Activated CD4-positive, alpha-beta T cell treated with anti-CD3 and anti-CD28 coated beads for 48 hours (primary cell): Measurements from ENCODE around the gene CEP131.

Experiments
- DNase-seq: peaks from one replicate; pipeline ENCODE4 v3.0.0-alpha.2; 2020

CEP131 gene

DNA sequence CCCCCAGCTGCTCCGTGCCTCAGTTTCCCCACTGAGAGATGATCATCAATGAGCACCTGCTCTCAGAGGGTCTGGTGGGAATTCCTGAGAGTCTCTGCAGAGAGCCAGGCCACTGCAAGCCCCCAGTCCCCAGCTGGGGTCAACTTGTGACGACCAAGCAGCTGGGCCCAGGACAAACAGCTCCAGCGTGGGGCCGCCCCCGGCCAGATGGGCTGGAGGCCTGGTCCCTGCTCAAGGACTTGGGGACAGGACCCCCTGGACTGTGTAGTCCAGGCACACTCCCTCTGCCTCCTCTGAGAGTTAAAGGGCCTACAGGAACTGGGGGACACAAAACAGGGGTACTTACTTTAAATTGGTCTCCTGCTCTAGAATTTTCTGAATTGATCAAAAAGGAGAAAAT, 40.2 kb downstream of the CEP131 start:
- no peak for DNase-seq

DNA sequence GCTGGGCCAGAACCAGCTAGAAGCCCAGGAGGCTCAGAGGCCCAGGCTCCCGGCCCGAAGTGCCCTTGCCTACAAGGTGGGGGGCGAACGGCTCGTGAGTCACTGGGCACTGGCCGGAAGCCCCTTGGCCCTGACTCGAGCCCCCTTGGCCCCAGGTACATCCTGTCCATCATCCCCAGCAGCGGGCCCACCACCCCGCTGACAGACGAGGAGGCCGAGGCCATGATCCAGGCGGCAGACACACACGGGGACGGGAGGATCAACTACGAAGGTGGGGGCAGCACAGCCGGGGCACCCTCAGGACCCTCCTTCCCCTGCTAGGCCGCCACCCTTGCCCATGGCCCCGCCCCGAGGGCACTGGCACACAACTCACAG, 41.0 kb downstream of the CEP131 start:
- no peak for DNase-seq

GRCh38 chr17:81180836-81181810, 41.6 kb downstream of the CEP131 start:
- no peak for DNase-seq

- no peak for DNase-seq
Observed at GRCh38 chr17:81179861-81180260, 42.9 kb downstream of the CEP131 start.

GRCh38 chr17:81179220-81179619, 43.5 kb downstream of the CEP131 start:
- no peak for DNase-seq

- DNase-seq = no peak
Observed at GRCh38 chr17:81178136-81179091, 44.4 kb downstream of the CEP131 start.

- DNase-seq = no peak
Observed at GRCh38 chr17:81176666-81177065, 46.1 kb downstream of the CEP131 start.

GRCh38 chr17:81173762-81174155, 49.0 kb downstream of the CEP131 start:
- DNase-seq = no peak

GRCh38 chr17:81173052-81173761, 49.6 kb downstream of the CEP131 start:
- no peak for DNase-seq

GRCh38 chr17:81171941-81172340, 50.8 kb downstream of the CEP131 start:
- no peak for DNase-seq

GRCh38 chr17:81170727-81171494, 51.9 kb downstream of the CEP131 start:
- DNase-seq = no peak

GRCh38 chr17:81169870-81170309, 52.9 kb downstream of the CEP131 start:
- no peak for DNase-seq

DNA sequence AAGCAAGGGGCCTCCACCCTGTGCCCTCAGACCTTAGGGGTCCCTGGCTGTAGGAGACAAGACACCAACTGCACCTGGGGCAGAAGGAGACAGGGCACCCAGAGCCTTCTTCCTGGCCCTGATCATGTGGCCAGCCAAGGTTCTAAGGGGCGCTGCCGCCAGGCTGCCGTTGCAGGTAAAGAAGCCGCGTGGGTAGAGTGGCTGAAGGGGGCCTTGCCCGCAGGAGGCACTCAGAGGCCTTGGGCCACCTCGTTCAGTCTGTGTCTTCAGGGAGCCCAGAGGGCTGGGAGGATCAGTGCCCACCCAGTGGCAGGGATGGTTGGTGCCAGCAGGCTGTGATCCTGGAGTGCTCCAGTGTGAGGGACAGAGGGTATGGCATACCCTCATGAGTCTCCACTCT, 55.1 kb downstream of the CEP131 start:
- no peak for DNase-seq

GRCh38 chr17:81167194-81167524, 55.6 kb downstream of the CEP131 start:
- DNase-seq = no peak

DNA sequence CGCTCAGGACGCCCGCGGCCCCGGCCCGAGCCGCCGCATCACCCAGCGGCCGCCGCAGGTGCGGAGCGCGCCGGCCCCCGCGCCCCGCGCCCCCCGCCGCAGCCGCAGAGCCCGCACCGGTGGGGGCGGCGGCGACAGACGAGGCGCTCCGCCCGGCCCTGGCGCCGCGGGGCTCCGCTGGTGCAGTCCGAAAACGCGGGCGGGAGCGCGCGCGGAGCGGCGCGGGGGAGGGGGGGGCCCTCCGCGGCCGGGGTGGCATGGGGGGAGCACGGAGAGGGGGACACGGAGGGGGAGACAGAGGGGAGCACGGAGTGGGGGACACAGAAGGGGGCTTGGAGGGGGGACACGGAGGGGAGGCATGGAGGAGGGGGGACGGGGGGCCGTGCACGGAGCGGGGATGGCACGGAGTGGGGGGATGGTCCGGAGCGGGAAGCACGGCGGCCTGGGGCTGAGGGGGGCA, 56.7 kb downstream of the CEP131 start, which contains the start of gene AATK:
AATK (minus strand) TSS at position 189 of the 460 bp plus-strand sequence. CDS start 229 bp downstream, outside the sequence.
- no peak for DNase-seq

GRCh38 chr17:81165246-81166032, 57.3 kb downstream of the CEP131 start, which contains the start of gene PVALEF:
PVALEF (plus strand) TSS chr17:81165507; CDS start chr17:81181227, 15,720 bp downstream.
- DNase-seq = no peak

DNA sequence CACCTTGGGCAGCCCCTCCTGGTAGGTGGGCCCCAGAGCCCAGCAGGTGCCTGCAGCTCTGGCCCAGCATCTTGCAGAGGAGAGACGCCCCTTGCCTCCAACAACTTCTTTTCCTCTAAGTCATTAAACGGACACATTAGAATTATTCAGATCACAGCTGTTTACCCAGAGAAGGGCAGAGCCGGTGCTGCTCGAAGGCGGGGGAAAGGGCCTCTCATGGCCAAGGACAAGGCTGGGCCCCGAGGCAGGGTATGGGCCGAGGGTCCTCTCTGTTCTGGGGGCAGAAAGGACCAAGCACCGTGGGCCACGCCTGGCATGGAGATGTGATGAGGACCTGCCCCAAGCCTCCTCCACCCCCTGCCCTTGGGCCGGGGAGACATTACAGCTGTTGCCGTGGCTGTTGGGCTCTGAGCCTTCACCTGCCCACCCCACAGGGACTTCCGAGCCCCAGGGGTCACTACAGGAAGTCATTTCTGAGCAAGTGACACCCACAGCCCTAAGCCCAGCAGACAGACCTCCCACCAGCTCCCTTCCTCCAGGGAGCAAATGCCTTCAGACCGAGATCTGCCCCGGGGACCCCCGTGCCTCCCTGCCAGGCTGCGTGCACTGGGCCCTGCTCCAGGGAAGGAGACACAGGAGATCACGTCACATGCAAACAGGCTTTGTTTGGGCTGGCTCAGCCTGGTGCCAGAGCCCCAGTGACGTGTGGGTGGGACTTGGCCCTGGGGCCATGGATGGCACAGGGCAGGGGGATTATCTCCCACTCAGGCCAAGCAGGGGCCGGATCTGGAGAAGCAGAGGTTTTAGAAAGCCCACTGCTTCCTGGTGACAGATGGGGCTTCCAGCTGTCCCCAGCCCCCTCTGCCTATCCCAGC, 58.2 kb downstream of the CEP131 start:
- no peak for DNase-seq

DNA sequence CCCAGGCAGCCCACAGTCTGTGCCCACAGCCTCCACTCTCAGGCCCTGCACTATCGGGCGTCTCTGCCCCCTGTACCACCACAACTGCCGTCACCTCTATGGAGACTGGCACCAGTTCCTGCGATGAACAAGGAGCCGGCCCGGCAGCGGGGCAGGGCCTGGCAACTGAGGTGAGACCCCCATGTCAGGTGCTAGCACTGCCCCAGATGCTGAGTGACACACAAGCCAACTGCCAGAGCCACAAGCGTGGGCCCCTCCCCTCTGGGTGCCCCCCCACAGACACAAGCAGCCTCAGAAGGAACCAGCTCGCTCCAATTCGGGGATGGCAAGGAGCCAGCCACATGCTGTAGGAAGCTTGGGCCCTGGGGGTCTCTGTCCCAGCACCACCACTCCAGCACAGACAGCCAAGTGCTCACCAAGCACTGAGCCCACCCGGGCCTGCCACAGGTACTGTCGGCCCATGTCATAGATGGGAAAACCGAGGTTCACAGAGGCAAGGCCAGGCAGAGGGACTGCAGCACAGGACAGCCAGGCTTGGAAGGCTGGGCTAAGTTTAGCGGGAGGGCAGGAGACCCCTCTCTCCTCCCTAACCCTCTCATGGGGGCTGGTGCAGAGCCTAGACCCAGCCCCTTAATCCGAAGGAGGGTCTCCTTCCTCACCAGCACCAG, 58.9 kb downstream of the CEP131 start:
- DNase-seq = no peak

GRCh38 chr17:81163051-81163695, 59.6 kb downstream of the CEP131 start:
- DNase-seq = no peak
